Mesodermal cell (in vitro differentiated cells): ENCODE measurements around the gene CRTC1.

ENCODE experiments used
- H3K27ac ChIP-seq: 2 replicates; pipeline ENCODE4 v1.7.0; 2013; ENCODE audit warnings: mild to moderate bottlenecking, low read depth, low read length, moderate library complexity; ENCODE audit not compliant: severe bottlenecking
- H3K36me3 ChIP-seq: 2 replicates; pipeline ENCODE4 v1.7.1; 2013; ENCODE audit warnings: mild to moderate bottlenecking, low read length, moderate library complexity; ENCODE audit not compliant: control insufficient read depth, insufficient read depth
- H3K4me1 ChIP-seq: one replicate; pipeline ENCODE4 v1.7.1; 2013; ENCODE audit warnings: mild to moderate bottlenecking, low read length; ENCODE audit not compliant: insufficient read depth, control insufficient read depth, poor library complexity, severe bottlenecking
- H3K4me3 ChIP-seq: 2 replicates; pipeline ENCODE4 v1.7.0; 2013; ENCODE audit warnings: low read length, control low read depth, mild to moderate bottlenecking; ENCODE audit not compliant: insufficient read depth, poor library complexity, severe bottlenecking; ENCODE audit errors: extremely low read depth
- H3K9me3 ChIP-seq: 2 replicates; pipeline ENCODE4 v1.7.1; 2013; ENCODE audit warnings: mild to moderate bottlenecking, low read length, moderate library complexity; ENCODE audit not compliant: control insufficient read depth
- WGBS, 2 experiments: methylation state at CpG; one replicate each; pipeline ENCODE4 v1.1.5; 2013; ENCODE audit warnings: missing lambda C conversion rate in 2 of 2; ENCODE audit not compliant: insufficient coverage in 2 of 2; 5-methylcytosine and 5-hydroxymethylcytosine counted together

Gene CRTC1

GRCh38 chr19:18780081-18780480, 96.6 kb downstream of the CRTC1 start:
- Histone ChIP-seq H3K27ac (no peak overlapping the region), H3K4me1 (peaks cover 10% of the 10 kb centered on the region), H3K9me3 (no peaks in the 10 kb centered on the region), H3K36me3 (no peaks in the 10 kb centered on the region), H3K4me3 (no peak overlapping the region)
- 87 to 88% methylated on average over 16 to 17 of the region's 17 CpGs for WGBS, 2 experiments

- no peaks in the 10 kb centered on the region for H3K9me3 ChIP-seq
- H3K4me1 ChIP-seq: peaks cover 13% of the 10 kb centered on the region
- 47 to 72% methylated on average over 7 of the region's 10 CpGs for WGBS, 2 experiments
- H3K27ac ChIP-seq: no peak overlapping the region
- H3K36me3 ChIP-seq: no peaks in the 10 kb centered on the region
- H3K4me3 ChIP-seq: no peak overlapping the region
Measured at GRCh38 chr19:18780631-18781030, 97.2 kb downstream of the CRTC1 start.

GRCh38 chr19:18781047-18781600, 97.6 kb downstream of the CRTC1 start:
- no peaks in the 10 kb centered on the region for H3K36me3 ChIP-seq
- WGBS, 2 experiments: 82 to 85% methylated on average over 9 to 13 of the region's 14 CpGs
- H3K27ac ChIP-seq: no peak overlapping the region
- no peak overlapping the region for H3K4me3 ChIP-seq
- no peaks in the 10 kb centered on the region for H3K9me3 ChIP-seq
- peaks cover 9% of the 10 kb centered on the region for H3K4me1 ChIP-seq

GRCh38 chr19:18781885-18782527, 98.5 kb downstream of the CRTC1 start:
- 85 to 86% methylated on average over 12 to 17 of the region's 20 CpGs for WGBS, 2 experiments
- no peak overlapping the region for H3K27ac ChIP-seq
- no peaks in the 10 kb centered on the region for H3K36me3 ChIP-seq
- no peak overlapping the region for H3K4me3 ChIP-seq
- peaks cover 4% of the 10 kb centered on the region for H3K4me1 ChIP-seq
- no peaks in the 10 kb centered on the region for H3K9me3 ChIP-seq

GRCh38 chr19:18782559-18783225, 99.2 kb downstream of the CRTC1 start:
- Histone ChIP-seq H3K27ac (no peak overlapping the region), H3K4me1 (peaks cover 4% of the 10 kb centered on the region), H3K4me3 (no peak overlapping the region), H3K9me3 (no peaks in the 10 kb centered on the region), H3K36me3 (no peaks in the 10 kb centered on the region)
- 87% methylated on average over 15 to 16 of the region's 22 CpGs for WGBS, 2 experiments

GRCh38 chr19:18783958-18784785, 100.7 kb downstream of the CRTC1 start:
- Histone ChIP-seq H3K9me3 (no peaks in the 10 kb centered on the region), H3K4me3 (no peak overlapping the region), H3K27ac (no peak overlapping the region), H3K36me3 (no peaks in the 10 kb centered on the region), H3K4me1 (peaks cover 4% of the 10 kb centered on the region)
- WGBS, 2 experiments: 80 to 89% methylated on average over 18 to 19 of the region's 19 CpGs

- 81 to 83% methylated on average over 16 of the region's 16 CpGs for WGBS, 2 experiments
- Histone ChIP-seq H3K27ac (no peak overlapping the region), H3K4me1 (peaks cover 4% of the 10 kb centered on the region)
Measured at GRCh38 chr19:18784786-18785120, 101.3 kb downstream of the CRTC1 start.

GRCh38 chr19:18785179-18786124, 102.0 kb downstream of the CRTC1 start:
- 15 to 16% methylated on average over 37 to 55 of the region's 65 CpGs for WGBS, 2 experiments
- Histone ChIP-seq H3K36me3 (no peaks in the 10 kb centered on the region), H3K4me1 (peaks cover 4% of the 10 kb centered on the region), H3K9me3 (no peaks in the 10 kb centered on the region), H3K4me3 (no peak overlapping the region), H3K27ac (no peak overlapping the region)

More at GRCh38 chr19:18784786-18785120, 101.3 kb downstream of the CRTC1 start:
- no peak overlapping the region for H3K4me3 ChIP-seq
- H3K36me3 ChIP-seq: no peaks in the 10 kb centered on the region
- H3K9me3 ChIP-seq: no peaks in the 10 kb centered on the region

- WGBS, 2 experiments: 4 to 5% methylated on average over 40 to 57 of the region's 68 CpGs
- no peaks in the 10 kb centered on the region for H3K36me3 ChIP-seq
- no peak overlapping the region for H3K27ac ChIP-seq
- H3K9me3 ChIP-seq: no peaks in the 10 kb centered on the region
- no peak overlapping the region for H3K4me3 ChIP-seq
- peaks cover 4% of the 10 kb centered on the region for H3K4me1 ChIP-seq
Measured at GRCh38 chr19:18788529-18789421, 105.3 kb downstream of the CRTC1 start.
